Activated T-helper 1 cell treated with anti-CD3 and anti-CD28 coated beads, Interleukin-2, amount 50 U/mL, for 16 hours (primary cell): ENCODE measurements around the gene HIVEP1.

Experiments
- DNase-seq, 2 donors: peaks; one replicate each; pipeline ENCODE4 v3.0.0-alpha.2; 2020; ENCODE audit warnings: low read depth in 1 of 2, low spot score in 1 of 2

The HIVEP1 gene

GRCh38 chr6:11992086-11992485 is 20.0 kb upstream of the HIVEP1 start:
- no peak for DNase-seq

GRCh38 chr6:11994875-11995461 is 17.1 kb upstream of the HIVEP1 start:
- no peak for DNase-seq

GRCh38 chr6:11996751-11997150 is 15.4 kb upstream of the HIVEP1 start:
- no peak for DNase-seq

GRCh38 chr6:11999246-11999645 is 12.9 kb upstream of the HIVEP1 start:
- DNase-seq, result no peak

GRCh38 chr6:12000174-12000573 is 11.9 kb upstream of the HIVEP1 start:
- no peak for DNase-seq

- DNase-seq, result no peak
Measured at GRCh38 chr6:12001004-12001705, 11.0 kb upstream of the HIVEP1 start.

GRCh38 chr6:12001706-12002435 is 10.2 kb upstream of the HIVEP1 start:
- DNase-seq, result no peak

GRCh38 chr6:12007473-12007872 is 4.6 kb upstream of the HIVEP1 start:
- no peak for DNase-seq

GRCh38 chr6:12007887-12008286 is 4.2 kb upstream of the HIVEP1 start:
- no peak for DNase-seq

GRCh38 chr6:12008366-12009179 is 3.5 kb upstream of the HIVEP1 start:
- DNase-seq, result peak; percentile 67 to 75

- DNase-seq, result no peak
Measured at GRCh38 chr6:12009180-12009685, 2.9 kb upstream of the HIVEP1 start.

GRCh38 chr6:12009876-12010634 is 2.1 kb upstream of the HIVEP1 start:
- DNase-seq, result no peak

GRCh38 chr6:12010635-12011275 is 1.4 kb upstream of the HIVEP1 start:
- no peak for DNase-seq

GRCh38 chr6:12011276-12012037 is 655 bp upstream of the HIVEP1 start:
- peak; percentile 91 to 94 for DNase-seq

- peak; percentile 26 to 62 for DNase-seq
Measured at GRCh38 chr6:12012558-12013306, 620 bp downstream of the HIVEP1 start.

GRCh38 chr6:12013307-12013719 is 1.2 kb downstream of the HIVEP1 start:
- DNase-seq, result no peak

GRCh38 chr6:12014027-12014872 is 2.1 kb downstream of the HIVEP1 start:
- no peak for DNase-seq

GRCh38 chr6:12014873-12015149 is 2.7 kb downstream of the HIVEP1 start:
- no peak for DNase-seq
